Endometrium (tissue), 2 donors: Measurements from ENCODE around the gene LHX5.

Source experiments
- FAIRE-seq: peaks from 2 replicates; lab custom pipeline; 2012; peaks lifted over from hg19 to GRCh38; lab: Jason Lieb, UNC
- donor health status: control.
- donor health status: control.

LHX5 gene

DNA sequence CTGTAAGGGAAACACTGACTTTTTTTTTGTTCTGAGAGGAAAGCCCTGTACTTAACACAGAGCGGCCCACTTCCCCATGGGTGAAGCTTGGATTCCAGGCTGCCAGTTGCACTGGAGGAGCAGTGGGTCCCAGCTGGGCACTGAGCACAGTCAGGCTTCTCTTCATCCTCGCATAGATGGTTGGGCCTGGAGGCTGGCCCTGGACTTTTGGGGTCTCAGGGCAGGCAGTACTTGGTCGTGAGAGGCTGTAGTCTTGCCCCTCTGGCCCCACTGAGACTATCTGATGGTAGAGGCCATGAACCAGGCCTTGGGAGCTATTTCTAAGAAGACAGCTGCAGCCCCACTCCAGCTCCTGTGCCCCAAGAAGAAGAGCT, 6.2 kb upstream of the LHX5 start:
- no peak for FAIRE-seq

DNA sequence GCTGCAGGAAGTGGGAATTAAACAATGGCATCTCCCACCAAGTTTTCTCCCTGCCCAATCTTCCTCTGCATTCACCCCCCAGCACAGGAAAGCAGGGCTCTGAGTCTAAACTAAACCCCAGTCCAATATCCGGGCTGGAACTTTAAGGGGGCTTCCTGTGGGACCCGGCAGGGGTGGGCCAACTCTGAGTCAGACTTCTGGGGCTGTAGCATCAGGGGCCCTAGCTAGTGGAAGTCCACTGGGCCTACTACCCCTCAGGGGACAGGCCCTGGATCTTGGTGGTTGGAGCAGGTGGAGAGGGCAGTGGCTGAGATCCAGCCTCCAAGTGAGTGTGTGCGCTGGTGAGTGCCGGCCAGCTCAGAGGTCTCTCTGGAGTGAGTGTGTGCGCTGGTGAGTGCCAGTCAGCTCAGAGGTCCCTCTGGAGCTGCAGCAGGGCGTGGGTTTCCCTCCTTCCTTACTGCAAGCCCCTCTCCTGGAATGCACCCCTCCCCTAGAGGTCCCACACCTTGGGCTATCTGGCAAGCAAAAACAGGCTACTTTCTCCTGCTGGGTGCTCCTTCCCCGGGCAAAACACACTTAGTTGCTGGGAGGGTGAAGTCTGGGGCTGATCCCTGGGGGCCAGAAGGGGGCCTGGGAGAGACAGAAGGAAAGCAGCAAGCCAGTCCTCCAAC, 5.6 kb upstream of the LHX5 start:
- no peak for FAIRE-seq

GRCh38 chr12:113476176-113476986, 4.7 kb upstream of the LHX5 start:
- FAIRE-seq: no peak

GRCh38 chr12:113475451-113476175, 3.9 kb upstream of the LHX5 start:
- no peak for FAIRE-seq

DNA sequence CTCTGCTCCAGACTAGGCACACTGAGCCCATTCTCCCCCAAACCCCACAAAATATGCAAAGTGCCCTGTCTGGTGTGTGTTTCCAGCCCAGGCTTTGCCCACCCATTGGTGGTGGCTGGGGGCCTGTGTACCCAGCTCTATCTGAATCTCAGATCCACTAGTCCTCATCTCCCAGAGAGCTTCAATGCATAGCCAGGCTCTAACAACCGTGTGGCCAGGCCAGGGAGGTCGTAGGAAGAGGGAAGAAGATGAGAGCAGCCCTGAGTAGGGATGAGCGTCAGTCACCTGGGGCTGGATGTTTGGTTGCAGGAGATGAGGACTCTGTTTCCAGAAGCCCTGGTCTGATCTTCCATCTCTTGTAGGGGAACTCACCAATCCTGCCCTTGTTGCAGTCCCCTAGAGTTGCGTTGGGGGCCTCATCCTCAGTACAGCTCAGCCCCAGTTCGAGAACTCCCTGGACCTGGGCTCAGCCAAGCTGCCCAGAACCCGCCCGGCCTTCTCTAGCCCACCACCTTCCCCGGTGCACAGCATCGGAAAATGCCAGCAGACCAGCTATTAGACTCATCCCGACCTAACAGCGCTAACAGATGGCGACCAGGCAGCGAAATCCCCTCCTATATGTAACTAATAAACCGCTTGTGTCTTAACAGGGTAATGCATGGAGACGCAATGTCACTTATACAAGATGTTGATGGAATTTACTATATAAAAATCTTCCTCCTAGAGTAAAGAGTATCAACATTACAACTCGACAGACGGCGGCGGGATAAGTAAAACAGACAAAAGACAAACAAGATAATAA, 3.2 kb upstream of the LHX5 start:
- FAIRE-seq: no peak

DNA sequence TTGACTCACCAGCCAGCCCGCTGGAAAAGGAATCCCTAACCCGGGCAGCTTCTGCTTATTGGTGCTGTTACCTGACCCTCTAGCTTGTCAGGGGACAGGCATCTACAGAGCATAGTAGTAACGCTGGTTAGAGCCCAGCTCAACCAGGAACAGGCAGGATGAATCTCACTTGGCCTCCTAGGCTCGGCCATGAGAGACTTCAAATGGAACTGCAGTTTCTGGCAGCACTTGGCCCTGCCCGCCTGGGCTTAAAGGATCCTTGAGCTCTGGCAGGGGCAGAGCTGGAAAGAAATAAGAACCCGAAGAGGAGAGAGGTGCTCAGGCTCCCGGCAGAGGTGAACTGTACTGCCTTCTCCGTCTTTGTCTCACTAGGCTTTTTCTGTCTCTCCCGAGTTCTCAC, 2.3 kb upstream of the LHX5 start:
- no peak for FAIRE-seq

DNA sequence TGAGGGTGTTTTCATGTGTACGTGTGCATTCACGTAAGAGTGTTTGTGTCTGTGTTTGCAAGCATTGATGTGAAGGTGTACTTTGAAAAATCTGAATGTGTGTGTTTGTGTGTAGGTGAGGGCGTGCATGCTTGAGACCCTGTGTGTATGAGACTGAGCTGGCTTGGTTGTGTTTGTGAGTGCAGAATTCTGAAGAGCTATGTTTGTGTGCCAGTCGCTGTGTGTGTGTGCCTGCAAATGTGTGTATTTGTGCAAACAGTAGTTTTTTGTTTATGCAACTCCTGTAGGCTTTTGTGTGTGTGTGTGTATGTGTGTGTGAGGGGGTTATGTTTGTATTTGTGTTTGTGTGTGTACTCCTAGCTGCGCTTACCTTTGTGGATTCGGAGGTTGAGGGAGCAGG, 1.7 kb upstream of the LHX5 start:
- FAIRE-seq: no peak

GRCh38 chr12:113472191-113473121, 785 bp upstream of the LHX5 start:
- no peak for FAIRE-seq

GRCh38 chr12:113470871-113471618, 626 bp downstream of the LHX5 start:
- no peak for FAIRE-seq

GRCh38 chr12:113469949-113470743, 1.5 kb downstream of the LHX5 start:
- FAIRE-seq: no peak

GRCh38 chr12:113469224-113469948, 2.3 kb downstream of the LHX5 start:
- FAIRE-seq: no peak

- no peak for FAIRE-seq
These were observed 3.1 kb downstream of the LHX5 start for GRCh38 chr12:113468365-113469223.

- no peak for FAIRE-seq
These were observed 3.9 kb downstream of the LHX5 start for GRCh38 chr12:113467502-113468364.

- no peak for FAIRE-seq
These were observed 4.5 kb downstream of the LHX5 start for GRCh38 chr12:113467142-113467501.

GRCh38 chr12:113466454-113467141, 5.1 kb downstream of the LHX5 start:
- FAIRE-seq: no peak

GRCh38 chr12:113465808-113466453, 5.7 kb downstream of the LHX5 start:
- no peak for FAIRE-seq
